ENCODE data around the gene ZNF19.

Gene ZNF19

GRCh38 chr16:71448274-71448866 lies 40.8 kb downstream of the ZNF19 start:
- FAIRE-seq (no peak), DNase-seq (ENCODE audit: insufficient read length, low spot score) (no peak)

- peak; percentile 89 for FAIRE-seq
- DNase-seq (ENCODE audit: insufficient read length, low spot score) = no peak
Observed at GRCh38 chr16:71443714-71444113, 45.4 kb downstream of the ZNF19 start.

- no peak for DNase-seq (ENCODE audit: insufficient read length, low spot score)
- FAIRE-seq = no peak
Observed at GRCh38 chr16:71442051-71442440, 47.1 kb downstream of the ZNF19 start, which contains the start of gene TLE7. TLE7 (minus strand) TSS chr16:71442054; CDS start chr16:71433324, 8,730 bp downstream.

- DNase-seq (ENCODE audit: insufficient read length, low spot score) (no peak), FAIRE-seq (no peak)
Observed at GRCh38 chr16:71441348-71442050, 47.6 kb downstream of the ZNF19 start.

- DNase-seq (ENCODE audit: insufficient read length, low spot score) (peak; percentile 42), FAIRE-seq (peak; percentile 88)
Observed at GRCh38 chr16:71440669-71441347, 48.3 kb downstream of the ZNF19 start.

GRCh38 chr16:71439523-71439922 lies 49.6 kb downstream of the ZNF19 start:
- DNase-seq (ENCODE audit: insufficient read length, low spot score) = no peak
- FAIRE-seq = peak; percentile 51

GRCh38 chr16:71436473-71436872 lies 52.7 kb downstream of the ZNF19 start:
- DNase-seq (ENCODE audit: insufficient read length, low spot score) (no peak), FAIRE-seq (peak; percentile 16)

GRCh38 chr16:71432906-71433305 lies 56.2 kb downstream of the ZNF19 start:
- no peak for DNase-seq (ENCODE audit: insufficient read length, low spot score)
- no peak for FAIRE-seq

GRCh38 chr16:71431991-71432390 lies 57.1 kb downstream of the ZNF19 start:
- FAIRE-seq = no peak
- no peak for DNase-seq (ENCODE audit: insufficient read length, low spot score)

GRCh38 chr16:71431176-71431575 lies 57.9 kb downstream of the ZNF19 start:
- FAIRE-seq = no peak
- DNase-seq (ENCODE audit: insufficient read length, low spot score) = no peak

GRCh38 chr16:71430744-71431143 lies 58.4 kb downstream of the ZNF19 start:
- FAIRE-seq = no peak
- no peak for DNase-seq (ENCODE audit: insufficient read length, low spot score)

GRCh38 chr16:71429581-71429980 lies 59.5 kb downstream of the ZNF19 start:
- no peak for FAIRE-seq
- DNase-seq (ENCODE audit: insufficient read length, low spot score) = no peak

GRCh38 chr16:71428883-71429282 lies 60.2 kb downstream of the ZNF19 start:
- FAIRE-seq = peak; percentile 91

GRCh38 chr16:71428385-71428784 lies 60.7 kb downstream of the ZNF19 start:
- no peak for FAIRE-seq
- DNase-seq (ENCODE audit: insufficient read length, low spot score) = no peak

More at GRCh38 chr16:71428883-71429282, 60.2 kb downstream of the ZNF19 start:
- peak; percentile 80 for DNase-seq (ENCODE audit: insufficient read length, low spot score)

GRCh38 chr16:71426880-71427615 lies 62.1 kb downstream of the ZNF19 start:
- peak; percentile 52 for FAIRE-seq
- DNase-seq (ENCODE audit: insufficient read length, low spot score) = no peak

- FAIRE-seq (peak; percentile 95), DNase-seq (ENCODE audit: insufficient read length, low spot score) (no peak)
Observed at GRCh38 chr16:71426069-71426879, 62.9 kb downstream of the ZNF19 start.

GRCh38 chr16:71425746-71426068 lies 63.4 kb downstream of the ZNF19 start:
- FAIRE-seq = no peak
- no peak for DNase-seq (ENCODE audit: insufficient read length, low spot score)

- DNase-seq (ENCODE audit: insufficient read length, low spot score) (no peak), FAIRE-seq (no peak)
Observed at GRCh38 chr16:71424626-71425025, 64.5 kb downstream of the ZNF19 start.

- no peak for DNase-seq (ENCODE audit: insufficient read length, low spot score)
- FAIRE-seq = no peak
Observed at GRCh38 chr16:71423865-71424264, 65.3 kb downstream of the ZNF19 start.

All from HTR-8/SVneo (cell line).